T-helper 22 cell (primary cell): ENCODE results near the gene TRHDE.
"Not testable (repeated sequence)": the region's sequence is repeated elsewhere in the genome, so short reads cannot be mapped to it uniquely, and the experiment has no call there.

Experiments used
- DNase-seq: peaks from one replicate; pipeline ENCODE4 v3.0.0-alpha.2; 2020; ENCODE audit warnings: low read depth

TRHDE gene

DNA sequence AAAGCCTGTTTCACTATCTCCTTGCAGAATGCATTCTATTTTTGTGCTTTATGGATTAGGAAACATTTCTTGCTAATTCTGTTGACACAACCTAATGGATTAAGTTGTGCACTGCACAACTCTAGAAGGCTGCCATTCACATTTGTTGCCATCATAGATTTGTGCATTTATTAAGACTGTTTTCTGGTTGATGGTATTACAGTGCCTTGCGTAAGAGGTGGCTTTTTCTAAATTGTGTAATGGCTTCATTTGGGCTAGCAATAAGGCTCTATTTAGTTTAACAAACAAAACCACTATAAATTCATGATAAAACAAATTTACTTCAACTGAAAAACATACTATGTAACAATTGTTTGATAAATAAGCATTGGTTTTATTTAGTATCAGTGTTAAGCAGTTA lies 175.9 kb downstream of the TRHDE start:
- DNase-seq, result no peak

DNA sequence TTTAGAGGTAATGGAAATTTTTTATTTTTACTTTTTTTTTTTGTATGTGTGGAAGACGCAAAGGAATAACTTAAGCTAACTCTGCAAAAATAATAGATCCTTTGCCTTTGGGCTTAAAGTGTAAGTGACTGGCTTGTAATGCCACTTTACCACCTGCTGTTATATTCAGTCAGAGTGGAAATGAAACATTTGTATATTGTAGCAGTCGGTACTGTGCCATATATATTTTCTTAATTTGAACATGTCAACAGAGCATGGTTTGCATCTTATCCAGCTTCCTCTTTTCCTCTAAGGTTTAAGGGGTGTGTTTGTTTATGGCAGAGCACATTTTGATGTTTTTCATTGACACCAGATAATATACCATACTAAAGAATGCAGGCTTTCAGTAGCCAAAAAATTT lies 176.6 kb downstream of the TRHDE start:
- DNase-seq, result no peak

DNA sequence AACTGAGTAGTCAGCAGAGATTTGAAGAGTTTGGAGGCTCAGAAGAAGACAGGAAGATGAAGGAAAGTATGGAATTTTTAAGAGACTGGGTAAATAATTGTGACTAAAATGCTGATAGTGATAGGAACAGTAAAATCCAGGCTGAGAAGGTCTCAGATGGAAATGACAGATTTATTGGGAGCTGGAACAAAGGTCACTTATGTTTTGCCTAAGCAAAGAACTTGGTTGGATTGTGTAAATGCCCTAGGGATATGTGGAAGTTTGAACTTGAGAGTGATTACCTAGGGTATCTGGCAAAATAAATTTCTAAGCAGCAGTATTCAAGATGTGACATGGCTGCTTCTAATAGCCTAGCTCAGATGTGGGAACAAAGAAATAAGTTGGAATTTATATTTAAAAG lies 180.9 kb downstream of the TRHDE start:
- DNase-seq, result no peak

DNA sequence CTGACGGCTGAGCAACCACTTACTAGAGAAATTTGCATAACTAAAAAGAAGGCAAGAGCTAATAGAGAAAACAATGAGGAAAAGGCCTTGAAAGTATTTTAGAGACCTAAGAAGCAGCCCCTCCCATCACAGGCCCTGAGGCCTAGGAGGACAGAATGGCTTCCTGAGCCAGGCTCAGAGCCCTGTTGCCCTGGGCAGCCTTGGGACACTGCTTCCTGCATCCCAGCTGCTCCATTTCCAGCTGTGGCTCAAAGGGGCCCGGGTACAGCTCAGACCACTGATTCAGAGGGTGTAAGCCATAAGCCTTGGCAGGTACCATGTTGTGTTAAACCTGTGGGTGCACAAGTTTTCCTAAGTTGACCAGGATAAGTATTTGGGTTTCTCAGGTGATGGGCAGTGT lies 181.4 kb downstream of the TRHDE start:
- no peak for DNase-seq

DNA sequence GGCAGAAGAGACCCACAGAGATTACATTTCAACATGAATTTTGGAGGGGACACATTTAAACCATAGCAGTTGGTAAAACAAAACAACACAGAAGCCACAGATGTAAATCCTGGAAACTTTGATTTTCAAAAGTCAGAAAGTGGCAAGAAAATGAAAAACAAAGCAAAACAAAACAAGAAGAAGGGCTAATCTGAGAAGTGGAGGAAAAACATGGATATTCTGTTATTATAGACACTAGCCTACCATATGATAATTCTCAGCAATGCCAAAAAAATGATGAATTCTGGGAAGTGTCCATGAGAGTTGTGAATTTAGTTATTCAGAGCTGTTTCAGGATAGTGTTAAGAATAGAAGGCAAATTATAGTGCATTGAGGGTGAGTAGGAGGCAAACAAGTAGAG lies 192.3 kb downstream of the TRHDE start:
- DNase-seq, result no peak

DNA sequence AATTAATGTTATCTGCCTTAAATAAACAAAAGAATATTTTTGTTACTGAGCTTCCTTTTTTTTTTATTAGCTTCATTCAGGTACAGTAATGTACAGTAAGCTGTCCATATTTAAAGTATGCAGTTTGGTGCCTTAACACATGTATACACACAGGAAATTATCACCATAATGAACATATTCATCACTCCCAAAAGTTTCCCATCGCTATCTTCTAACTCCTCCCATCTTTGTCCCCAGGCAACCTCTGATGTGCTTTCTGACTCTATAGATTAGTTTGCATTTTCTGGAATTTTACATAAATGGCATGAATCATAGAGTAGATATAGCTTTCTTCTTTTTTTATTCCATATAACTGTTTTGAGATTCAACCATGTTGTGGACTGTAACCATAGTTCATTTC lies 193.0 kb downstream of the TRHDE start:
- no peak for DNase-seq

DNA sequence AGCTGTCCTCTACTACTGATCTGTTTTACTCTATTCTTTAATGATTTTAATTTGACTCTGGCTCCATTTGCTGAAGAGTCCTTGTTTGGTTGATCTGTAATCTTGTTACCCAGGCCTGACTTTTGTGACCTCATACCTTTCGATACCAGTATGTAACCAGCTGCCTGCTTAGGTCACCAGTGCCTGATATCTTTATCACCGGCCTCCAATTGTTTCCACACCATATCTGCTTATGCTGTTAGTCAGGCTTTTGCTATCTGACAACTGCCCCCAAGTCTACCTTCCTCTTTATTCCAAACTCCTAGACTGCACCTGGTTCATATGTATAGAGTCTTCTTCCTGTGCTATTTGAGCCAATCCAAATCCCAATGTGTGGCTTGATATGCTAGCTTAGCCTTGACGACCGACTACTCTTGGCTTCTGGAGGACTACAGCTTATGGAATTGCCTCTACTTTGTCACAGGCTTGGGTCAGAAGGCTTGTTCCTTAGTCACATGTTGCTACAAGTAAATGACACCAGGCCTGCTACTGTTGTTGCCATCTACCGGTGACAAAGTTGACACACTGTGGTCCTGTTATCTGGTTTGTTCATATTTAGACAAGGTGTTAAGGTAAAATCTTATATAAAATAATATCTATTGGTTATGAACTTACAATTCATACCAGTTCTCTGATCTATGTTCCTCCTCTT lies 193.9 kb downstream of the TRHDE start:
- DNase-seq, result no peak

DNA sequence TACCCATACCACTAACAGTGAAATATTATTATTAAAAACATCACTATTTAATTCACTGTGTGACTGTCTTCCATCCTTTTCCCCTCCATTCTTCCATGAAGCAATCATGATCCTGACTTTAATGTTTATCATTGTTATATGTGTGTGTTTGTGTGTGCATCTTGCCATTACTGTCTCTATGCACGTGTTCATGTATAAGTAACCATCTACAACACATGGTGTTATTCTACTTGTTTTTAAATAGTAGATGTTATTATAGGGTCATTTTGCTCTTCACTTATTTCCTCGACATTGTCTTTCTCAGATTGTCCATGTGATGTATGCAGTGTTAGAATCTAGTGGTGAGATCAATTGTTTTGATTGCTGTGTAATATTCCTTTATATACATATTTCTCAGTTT lies 195.8 kb downstream of the TRHDE start:
- no peak for DNase-seq

DNA sequence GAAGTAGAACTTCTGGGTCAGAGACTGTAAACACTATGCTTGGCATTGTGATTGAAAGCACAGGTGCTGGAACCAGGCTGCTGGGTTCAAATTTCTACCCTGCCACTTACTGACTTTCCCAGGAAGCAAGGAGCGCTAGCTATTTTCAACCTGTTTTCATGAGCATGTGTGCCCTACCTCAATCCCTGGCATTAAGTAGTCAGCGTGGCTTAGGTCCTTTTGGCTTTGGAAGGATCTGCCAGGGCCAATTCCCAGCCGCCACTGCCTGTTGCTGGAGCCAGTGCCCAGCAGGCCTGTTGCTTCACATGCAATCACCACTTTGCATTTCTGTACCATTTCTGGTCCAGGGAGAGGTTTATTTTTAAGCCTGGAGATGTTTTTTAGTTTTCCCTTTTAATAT lies 196.3 kb downstream of the TRHDE start:
- no peak for DNase-seq

DNA sequence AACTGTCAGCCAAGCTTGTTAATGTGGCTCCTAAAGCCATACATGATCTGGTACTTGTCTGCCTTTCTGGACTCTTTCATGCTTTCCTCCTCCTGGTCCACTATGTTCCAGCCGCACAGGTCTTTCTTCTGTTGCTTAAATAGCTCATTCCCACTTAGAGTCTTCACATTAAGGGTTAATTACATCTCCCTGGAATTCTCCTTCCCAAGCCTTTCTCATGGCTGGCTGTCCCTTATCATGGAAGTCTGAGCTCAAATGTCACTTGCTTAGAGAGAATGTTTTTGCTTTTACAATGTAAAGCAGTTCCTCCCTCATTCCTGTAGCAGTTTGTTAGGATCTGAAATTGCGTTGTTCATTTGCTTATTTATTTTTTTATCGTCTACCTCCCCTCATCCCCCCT lies 199.6 kb downstream of the TRHDE start:
- DNase-seq, result no peak

DNA sequence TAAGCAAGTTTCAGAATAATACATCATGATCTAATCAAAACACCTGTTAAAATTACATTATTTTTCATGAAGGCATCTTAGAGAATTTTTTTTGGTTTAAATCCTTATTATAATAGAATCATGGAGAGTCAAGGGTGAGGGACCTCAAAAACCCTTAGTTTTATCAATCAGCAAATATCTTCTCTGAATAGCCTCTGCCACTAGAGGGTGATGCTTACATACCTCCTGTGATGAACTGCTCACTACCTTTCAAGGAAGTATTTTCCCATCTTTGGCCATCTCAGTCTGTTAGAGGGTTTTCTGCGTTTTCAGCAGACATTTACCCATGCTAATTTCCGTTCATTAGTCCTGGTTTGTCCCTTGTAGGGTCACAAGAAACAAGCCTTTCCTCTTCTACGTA lies 200.2 kb downstream of the TRHDE start:
- DNase-seq, result no peak

DNA sequence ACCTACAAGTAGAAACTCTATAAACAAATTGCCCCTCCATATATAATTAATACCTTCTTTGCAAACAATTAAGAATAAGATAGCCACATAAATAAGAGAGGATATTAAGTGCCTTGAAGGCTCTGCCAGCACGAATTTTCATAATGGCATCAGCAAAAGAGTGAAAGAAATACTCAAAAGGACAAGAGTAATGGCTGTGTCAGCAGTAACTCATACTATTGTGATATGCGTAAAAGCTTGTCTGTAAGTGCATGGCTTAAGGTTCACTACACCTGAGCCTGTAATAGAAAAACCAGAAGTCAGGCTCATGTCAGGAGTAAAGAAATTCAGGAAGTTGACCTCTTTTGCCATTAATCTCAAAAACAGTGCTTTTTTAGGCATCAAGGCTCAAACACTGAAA lies 204.1 kb downstream of the TRHDE start:
- no peak for DNase-seq

DNA sequence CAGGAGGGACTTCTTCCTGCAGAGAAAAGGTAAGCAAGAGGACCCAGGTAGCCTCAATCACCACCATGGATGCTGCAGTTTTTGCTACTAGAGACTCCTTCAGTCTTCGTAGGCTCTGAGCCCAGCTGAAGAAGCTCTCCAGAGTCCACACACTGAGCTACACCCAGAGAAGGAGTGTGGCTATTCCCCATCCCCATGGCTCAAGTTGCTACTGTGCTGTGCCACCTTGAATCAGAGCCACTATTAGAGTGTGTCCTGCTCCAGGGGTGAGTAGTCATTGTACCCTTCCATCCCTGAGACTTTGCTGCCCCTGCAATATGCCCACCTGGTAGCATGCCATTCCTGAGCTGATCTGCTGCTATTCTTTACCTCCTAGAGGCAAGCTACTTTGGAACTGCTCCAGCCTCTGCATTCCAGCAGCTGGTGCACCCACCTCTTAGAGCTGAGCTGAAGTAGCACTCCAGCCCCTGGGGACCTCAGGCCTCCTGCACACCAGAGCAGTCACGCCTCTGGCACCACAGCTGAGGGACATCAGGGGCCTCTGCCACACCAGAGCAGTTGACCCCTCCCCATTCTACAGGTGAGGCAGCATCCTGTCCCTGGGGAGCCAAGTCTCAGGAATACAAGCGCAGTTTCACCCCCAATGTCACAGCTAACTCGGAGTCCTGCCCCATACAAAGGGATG lies 213.0 kb downstream of the TRHDE start:
- no peak for DNase-seq

DNA sequence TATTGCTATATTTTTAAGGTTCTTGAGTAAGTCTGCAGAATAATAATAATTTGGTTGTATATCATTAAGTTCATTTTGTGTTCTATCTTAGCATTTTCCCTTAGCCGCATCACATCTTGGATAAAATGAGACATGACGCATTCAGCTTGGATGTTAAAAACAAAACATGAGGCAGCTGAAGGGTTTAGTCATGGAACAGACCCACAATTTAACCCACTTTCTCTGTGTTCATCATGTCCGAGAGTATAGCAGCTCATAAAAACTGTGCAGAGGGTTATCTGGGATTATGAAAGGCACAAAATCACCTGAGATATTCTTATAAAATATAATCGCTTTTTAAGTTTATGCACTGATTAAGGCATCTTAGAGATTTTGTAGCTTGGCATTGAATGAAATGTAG lies 219.3 kb downstream of the TRHDE start:
- DNase-seq, result no peak

DNA sequence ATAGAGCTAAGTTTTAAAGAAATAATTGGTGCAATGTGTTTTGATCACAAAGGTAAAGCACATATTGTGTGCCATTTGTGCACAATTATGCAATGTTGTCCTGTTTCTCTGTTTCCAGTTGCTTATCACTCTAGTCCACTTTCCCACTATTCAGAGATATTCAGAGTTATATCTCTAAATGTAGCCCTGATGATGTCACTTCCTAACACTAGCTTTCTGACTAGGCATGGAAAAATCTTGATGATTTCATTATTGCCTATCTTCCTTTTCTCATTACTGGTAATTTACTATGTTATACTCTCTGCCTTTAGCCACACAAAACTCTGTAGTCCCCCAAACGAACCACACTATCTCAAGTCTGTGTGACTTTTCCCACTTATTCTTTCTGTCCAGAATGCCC lies 221.2 kb downstream of the TRHDE start:
- no peak for DNase-seq

DNA sequence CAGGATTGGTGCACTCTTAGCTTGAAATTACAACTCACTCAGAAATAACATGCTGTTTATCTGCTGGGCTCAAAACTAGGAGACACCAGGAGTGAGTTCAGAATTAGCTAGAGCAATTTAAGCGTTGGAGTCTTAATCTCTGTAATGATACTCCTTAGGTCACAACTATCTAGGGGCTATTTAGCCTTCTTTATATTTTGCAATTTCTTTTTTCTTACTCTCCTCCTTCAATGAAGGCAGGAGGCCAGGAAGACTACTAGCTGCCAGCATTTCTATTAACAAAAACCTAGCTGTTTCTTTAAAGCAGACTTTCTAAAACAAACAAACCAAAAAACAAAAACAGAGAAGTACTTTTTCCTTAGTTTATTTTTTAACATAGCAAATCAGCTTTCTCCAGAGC lies 226.2 kb downstream of the TRHDE start:
- no peak for DNase-seq

DNA sequence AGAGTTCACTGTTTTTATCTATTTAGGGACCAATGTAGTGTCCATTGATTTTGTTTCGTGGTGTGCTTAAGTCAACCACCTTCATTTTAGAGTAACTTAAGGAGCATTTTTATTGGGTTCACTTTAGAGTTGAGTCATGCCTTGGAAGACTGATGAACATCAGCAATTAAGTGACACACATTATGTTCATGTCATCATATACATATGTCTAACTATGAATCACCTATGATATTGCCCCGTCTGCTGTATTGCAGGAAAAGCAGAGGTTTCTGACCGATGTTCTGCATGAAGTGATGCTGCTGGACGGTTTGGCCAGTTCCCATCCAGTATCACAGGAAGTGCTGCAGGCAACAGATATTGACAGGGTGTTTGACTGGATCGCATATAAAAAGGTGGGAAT lies 227.1 kb downstream of the TRHDE start:
- no peak for DNase-seq

DNA sequence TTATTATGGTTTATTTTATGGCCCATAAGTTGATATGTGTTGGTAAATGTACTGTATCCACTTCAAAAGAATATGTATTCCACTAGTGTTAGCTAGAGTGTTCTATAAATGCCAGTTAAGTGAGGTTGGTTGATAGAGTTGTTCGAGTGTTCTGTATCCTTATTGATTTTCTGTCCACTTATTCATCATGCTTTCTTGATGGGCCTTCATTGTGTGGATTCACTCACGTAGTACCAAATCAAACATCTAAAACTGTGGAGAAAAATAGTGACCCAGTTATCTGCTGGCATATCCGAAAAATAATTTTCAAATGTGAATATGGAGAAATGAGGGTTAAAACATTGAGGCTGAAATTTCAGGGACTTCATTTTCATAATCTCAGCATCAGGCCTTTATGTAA lies 230.4 kb downstream of the TRHDE start:
- DNase-seq, result no peak

DNA sequence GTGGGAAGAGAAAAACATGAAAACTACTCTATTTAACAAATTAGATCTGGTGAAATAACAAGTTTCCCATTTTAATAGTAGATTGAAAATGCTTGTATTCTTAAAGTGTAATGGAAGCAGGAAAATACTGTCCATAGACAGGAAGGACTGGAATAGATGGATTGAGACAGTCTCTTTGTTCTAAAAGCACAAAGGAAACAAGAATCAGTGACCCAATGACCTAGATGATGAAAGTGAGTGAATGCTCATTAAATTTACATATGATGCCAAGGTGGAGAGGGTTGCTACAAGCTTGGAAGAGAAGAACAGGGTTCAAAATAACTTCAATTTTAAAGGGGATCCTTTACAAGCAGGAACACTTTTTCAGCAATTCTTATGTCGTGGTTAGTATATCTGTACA lies 233.1 kb downstream of the TRHDE start:
- no peak for DNase-seq

DNA sequence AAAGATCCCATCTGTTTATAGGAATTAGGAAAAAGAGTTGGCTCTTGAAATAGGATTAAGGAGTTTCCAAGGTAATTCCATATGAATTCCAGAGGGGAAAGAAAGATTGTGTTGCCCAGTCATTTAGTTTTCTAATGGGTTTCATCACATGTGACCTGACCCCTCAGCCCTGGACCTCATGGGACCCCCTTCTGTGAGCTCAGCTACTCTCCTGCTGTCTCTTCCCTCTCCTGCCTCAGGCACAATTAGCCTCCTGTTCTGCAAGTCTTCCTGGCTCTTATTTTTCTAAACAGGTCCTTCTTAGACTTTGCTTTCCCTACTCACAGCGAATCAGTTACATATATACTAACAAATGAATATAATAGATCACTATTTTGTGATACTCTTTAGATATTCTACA lies 237.7 kb downstream of the TRHDE start:
- no peak for DNase-seq

DNA sequence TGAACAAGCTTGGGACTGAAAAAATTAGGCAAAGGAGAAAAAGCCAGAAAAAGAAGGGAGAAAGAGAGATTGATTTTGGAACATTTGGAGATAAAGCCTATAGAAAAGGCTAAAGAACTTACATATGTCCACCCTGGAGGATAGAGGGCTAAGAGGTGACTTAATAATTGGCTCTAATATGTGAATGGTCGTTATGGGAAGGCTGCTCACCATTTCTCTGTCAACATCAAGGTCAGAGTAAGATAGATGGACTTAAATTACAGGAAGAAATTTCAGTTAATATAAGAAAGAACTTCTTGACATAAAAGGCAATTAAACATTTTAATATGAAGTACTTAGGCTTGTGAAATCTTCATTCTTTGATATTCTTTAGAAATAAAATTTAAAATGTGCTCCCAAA lies 238.6 kb downstream of the TRHDE start:
- no peak for DNase-seq

DNA sequence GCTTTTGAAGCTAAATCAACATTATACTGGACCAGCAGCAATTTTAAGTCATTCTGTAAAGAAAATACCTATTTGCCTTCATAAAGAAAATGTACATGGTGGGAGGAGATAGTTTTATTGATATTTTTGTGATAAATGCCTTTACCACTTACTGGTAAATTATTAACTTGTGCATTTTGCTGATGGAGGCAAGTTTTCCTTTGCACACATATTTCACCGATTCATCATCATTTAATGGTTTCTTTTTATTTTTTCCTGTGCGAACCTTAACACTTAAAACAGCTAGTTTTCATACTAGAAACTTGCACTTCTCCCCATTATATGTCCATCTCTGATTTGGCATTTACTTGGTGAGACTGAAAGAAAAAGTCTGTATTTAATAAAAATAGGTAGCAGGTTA lies 239.3 kb downstream of the TRHDE start:
- DNase-seq, result no peak

DNA sequence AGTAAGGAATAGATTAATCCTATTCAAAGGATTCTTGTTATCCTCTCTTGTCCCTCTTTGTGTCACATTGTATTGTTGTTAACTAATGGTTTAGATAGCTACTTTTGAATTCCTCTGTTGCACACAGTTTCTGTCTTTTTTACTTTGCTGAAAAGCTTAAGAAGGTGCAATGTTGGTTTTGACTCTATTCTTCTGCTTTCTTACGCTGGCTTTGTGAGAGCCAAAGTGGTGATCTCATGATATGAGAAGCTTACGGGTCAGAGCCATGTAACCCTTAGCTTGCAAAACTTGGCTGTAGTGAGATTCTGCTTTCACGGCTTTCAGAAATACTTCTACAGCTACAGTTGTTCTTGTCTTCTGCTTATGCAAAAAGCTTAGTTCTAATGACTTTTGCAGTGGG lies 239.7 kb downstream of the TRHDE start:
- no peak for DNase-seq

DNA sequence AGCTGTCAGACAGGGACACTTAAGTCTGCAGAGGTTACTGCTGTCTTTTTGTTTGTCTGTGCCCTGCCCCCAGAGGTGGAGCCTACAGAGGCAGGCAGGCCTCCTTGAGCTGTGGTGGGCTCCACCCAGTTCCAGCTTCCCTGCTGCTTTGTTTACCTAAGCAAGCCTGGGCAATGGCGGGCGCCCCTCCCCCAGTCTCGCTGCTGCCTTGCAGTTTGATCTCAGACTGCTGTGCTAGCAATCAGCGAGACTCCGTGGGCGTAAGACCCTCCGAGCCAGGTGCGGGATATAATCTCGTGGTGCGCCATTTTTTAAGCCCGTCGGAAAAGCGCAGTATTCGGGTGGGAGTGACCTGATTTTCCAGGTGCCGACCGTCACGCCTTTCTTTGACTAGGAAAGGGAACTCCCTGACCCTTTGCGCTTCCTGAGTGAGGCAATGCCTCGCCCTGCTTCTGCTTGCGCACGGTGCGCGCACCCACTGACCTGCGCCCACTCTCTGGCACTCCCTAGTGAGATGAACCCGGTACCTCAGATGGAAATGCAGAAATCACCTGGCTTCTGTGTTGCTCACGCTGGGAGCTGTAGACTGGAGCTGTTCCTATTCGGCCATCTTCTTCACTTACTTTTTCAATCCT lies 248.0 kb downstream of the TRHDE start:
- not testable (repeated sequence) for DNase-seq
